ENCODE data around the gene DHRS11.

GRCh38 chr17:36597866-36598777 lies 6.4 kb downstream of the DHRS11 start:
- TF ChIP-seq POLR2A (IDR thresholded peaks at IDR 0.05) = no peak
- TF ChIP-seq, protein P1, sequence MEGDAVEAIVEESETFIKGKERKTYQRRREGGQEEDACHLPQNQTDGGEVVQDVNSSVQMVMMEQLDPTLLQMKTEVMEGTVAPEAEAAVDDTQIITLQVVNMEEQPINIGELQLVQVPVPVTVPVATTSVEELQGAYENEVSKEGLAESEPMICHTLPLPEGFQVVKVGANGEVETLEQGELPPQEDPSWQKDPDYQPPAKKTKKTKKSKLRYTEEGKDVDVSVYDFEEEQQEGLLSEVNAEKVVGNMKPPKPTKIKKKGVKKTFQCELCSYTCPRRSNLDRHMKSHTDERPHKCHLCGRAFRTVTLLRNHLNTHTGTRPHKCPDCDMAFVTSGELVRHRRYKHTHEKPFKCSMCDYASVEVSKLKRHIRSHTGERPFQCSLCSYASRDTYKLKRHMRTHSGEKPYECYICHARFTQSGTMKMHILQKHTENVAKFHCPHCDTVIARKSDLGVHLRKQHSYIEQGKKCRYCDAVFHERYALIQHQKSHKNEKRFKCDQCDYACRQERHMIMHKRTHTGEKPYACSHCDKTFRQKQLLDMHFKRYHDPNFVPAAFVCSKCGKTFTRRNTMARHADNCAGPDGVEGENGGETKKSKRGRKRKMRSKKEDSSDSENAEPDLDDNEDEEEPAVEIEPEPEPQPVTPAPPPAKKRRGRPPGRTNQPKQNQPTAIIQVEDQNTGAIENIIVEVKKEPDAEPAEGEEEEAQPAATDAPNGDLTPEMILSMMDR (IDR thresholded peaks at IDR 0.05) = no peak
